Activated CD4-positive, alpha-beta T cell treated with anti-CD3 and anti-CD28 coated beads, Interleukin-2, Interleukin-6, amounts not matched to agents 100 ng/mL and 50 ng/mL, durations not matched to agents 16 hours and 8 hours (primary cell): ENCODE measurements around the gene TAPT1.

Source experiments
- DNase-seq: peaks from one replicate; pipeline ENCODE4 v3.0.0-alpha.2; 2020

The TAPT1 gene

GRCh38 chr4:16129336-16129735 is 96.9 kb downstream of the TAPT1 start:
- DNase-seq: no peak

GRCh38 chr4:16126714-16127113 is 99.6 kb downstream of the TAPT1 start:
- no peak for DNase-seq

GRCh38 chr4:16125571-16126445 is 100.5 kb downstream of the TAPT1 start:
- DNase-seq: peak; percentile 1

- DNase-seq: no peak
These were observed 102.0 kb downstream of the TAPT1 start for GRCh38 chr4:16124232-16124631.

- DNase-seq: no peak
These were observed 102.8 kb downstream of the TAPT1 start for GRCh38 chr4:16123356-16124084.

- DNase-seq: peak; percentile 28
These were observed 103.5 kb downstream of the TAPT1 start for GRCh38 chr4:16122784-16123183.

- no peak for DNase-seq
These were observed 104.0 kb downstream of the TAPT1 start for GRCh38 chr4:16122308-16122711.

GRCh38 chr4:16120720-16121119 is 105.6 kb downstream of the TAPT1 start:
- peak; percentile 2 for DNase-seq

GRCh38 chr4:16119981-16120380 is 106.3 kb downstream of the TAPT1 start:
- DNase-seq: no peak

- no peak for DNase-seq
These were observed 108.2 kb downstream of the TAPT1 start for GRCh38 chr4:16118090-16118489.

- DNase-seq: no peak
These were observed 109.1 kb downstream of the TAPT1 start for GRCh38 chr4:16117164-16117563.

GRCh38 chr4:16116493-16116990 is 109.7 kb downstream of the TAPT1 start:
- DNase-seq: no peak

GRCh38 chr4:16116019-16116418 is 110.3 kb downstream of the TAPT1 start:
- DNase-seq: no peak

- DNase-seq: no peak
These were observed 111.7 kb downstream of the TAPT1 start for GRCh38 chr4:16114546-16114945.

- DNase-seq: no peak
These were observed 112.5 kb downstream of the TAPT1 start for GRCh38 chr4:16113741-16114140.

- no peak for DNase-seq
These were observed 114.7 kb downstream of the TAPT1 start for GRCh38 chr4:16111533-16111932.

- DNase-seq: no peak
These were observed 115.5 kb downstream of the TAPT1 start for GRCh38 chr4:16110661-16111290.
